GM12872 (cell line): Measurements from ENCODE around the gene PTPRT.
A peak's percentile ranks its signal among the peaks of the same experiment; 100 is the strongest.

Experiments
- TF ChIP-seq, protein P1 (sequence below): IDR thresholded peaks from 3 replicates; pipeline ENCODE4 v1.5.1; 2011; ENCODE audit warnings: low read depth, mild to moderate bottlenecking, low read length, moderate library complexity; ENCODE audit not compliant: insufficient read depth

The PTPRT gene

DNA sequence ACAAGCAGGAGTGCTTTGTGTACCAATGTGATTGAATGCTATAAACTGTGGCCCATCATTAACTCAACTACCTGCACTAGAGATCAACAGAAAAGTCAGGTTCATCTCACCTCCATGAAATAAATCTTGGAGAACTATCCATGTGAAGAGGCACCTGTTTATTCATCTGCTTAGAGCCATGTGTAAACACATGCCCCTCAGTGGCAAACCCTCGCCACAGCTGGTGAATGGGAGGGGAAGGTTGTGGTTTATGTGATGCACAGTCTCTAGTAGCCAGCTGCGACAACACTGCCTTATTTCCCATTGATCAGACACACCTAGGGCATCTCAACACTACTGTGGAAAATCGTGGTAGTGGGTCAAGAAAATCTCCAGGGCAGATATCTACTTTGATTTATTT, 640.2 kb downstream of the PTPRT start:
- TF ChIP-seq, protein P1, sequence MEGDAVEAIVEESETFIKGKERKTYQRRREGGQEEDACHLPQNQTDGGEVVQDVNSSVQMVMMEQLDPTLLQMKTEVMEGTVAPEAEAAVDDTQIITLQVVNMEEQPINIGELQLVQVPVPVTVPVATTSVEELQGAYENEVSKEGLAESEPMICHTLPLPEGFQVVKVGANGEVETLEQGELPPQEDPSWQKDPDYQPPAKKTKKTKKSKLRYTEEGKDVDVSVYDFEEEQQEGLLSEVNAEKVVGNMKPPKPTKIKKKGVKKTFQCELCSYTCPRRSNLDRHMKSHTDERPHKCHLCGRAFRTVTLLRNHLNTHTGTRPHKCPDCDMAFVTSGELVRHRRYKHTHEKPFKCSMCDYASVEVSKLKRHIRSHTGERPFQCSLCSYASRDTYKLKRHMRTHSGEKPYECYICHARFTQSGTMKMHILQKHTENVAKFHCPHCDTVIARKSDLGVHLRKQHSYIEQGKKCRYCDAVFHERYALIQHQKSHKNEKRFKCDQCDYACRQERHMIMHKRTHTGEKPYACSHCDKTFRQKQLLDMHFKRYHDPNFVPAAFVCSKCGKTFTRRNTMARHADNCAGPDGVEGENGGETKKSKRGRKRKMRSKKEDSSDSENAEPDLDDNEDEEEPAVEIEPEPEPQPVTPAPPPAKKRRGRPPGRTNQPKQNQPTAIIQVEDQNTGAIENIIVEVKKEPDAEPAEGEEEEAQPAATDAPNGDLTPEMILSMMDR = no peak

DNA sequence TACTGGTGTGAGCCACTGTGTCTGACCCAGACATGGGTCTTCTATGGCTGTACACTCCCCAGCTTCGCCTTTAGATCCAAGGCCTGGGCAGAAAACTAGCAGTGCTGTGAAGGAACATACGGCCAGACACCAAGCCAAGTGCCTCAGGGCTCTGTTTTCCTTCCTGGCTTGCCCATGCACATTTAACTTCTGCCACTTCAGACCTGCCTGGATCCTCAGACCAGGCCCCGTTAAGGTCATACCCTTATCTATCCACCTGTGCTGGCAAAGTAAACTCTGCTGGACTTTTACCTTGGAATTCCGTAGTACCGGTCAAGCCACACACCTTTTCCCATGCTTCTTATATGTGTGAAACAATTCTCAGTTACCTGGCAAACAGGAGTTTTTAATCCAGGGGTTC, 644.8 kb downstream of the PTPRT start:
- TF ChIP-seq, protein P1 = no peak

DNA sequence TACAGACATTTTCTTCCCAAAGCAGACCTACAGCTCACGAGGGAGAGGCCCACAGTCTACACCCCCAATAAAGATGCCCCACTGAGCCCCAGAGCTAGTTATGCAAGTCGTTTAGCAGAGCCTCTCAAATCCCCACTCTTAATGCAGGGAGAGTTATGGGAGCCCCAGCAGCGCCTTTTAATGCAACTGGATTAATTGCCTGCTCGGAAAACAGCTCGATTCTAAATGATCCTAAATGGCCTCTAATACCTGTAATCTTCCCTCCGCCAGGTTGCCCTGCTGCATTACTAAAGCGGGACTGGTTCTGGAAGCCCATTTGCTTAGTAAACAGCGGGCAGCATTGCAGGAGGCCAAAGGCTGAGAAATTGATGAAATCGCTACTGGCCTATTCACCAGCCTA, 656.9 kb downstream of the PTPRT start:
- TF ChIP-seq, protein P1 = no peak

DNA sequence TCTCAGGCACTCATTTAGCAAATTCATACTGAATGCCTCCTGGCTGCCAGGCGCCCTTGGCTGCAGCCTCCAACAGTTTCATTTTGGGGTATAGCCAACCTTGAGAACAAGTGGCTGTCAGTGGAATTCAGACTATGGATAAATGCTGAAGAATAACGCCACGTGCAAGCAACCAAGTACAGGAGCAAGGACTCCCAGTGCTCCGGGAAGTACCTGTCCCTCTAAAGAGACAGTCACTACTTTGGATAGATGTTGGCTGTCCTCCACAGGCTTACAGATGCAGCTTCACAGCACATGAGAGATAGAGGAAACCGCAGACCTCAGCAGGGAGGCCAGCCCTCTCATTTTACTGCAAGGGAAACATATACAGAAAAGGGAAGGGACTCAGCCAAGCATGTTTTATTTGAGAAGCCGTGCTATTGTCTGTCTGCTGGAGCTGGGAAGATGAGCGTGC, 658.2 kb downstream of the PTPRT start:
- TF ChIP-seq, protein P1 = no peak

DNA sequence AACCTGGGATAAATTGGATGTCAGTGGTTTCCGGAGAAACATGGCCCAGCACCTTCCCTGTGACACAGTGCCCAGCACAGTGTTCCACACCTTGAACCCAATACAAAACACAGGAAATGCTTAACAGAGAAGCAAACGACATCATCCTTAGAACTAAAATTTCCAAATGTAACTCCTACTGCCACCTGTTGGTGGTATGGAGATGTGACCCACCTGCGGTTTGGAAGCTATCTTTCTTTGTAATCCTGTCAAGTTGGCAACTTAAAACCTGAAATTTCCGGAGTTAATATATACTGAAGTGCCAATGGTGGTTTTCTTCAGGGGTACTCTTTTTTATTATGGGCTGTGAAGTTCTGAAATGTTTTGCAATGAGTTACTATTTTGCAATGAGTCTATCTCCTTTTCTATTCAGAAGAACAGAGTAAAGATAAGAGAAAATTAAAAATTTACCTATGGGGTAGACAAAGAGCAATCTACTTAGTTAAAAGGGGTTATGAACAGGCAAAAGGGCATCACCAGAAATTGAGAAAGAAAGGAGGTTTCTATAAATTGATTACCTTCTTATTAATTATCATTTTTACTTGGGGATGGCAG, 658.8 kb downstream of the PTPRT start:
- TF ChIP-seq, protein P1 = peak; percentile 80

DNA sequence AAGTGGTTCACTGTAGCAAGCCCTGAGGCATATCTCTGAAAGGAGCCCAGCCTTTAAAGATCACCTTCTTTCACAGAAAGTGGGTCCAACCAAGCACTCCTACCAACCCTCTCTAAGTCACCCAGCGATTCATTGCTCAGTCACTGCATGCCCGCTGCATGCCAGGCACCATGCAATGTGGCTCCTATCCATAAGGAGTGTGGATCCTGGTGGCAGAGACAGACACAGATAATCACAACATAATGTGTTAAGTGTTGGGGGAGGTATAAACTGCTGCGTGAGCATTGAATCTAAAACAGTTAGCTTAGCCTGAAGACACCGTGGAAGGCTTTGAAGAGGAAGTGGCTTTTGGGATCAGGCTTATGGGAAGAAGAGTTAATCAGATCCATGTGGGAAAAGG, 659.5 kb downstream of the PTPRT start:
- TF ChIP-seq, protein P1 = no peak

DNA sequence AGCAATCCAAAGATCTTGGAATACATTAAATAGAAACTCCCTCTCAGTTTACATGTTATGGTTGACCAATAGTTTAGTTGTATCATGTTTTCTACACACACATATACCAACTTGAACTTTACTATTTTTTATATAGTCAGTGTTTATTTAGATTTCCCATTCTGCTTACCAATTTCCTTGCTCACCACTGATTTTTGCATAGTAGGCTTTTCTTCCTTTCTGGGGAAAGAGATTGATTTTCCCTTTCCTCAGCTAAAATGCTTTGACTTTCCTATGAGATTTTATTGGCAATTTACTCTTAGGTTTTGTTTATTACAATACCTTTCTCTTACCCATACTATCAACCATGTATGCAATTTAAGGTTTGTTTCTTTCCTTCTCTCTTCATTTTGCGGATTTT, 665.6 kb downstream of the PTPRT start:
- TF ChIP-seq, protein P1 = no peak
